Dedifferentiated amniotic fluid mesenchymal stem cell (primary cell): Measurements from ENCODE around the gene TIMP1.

ENCODE experiments used
- DNase-seq: peaks from one replicate; pipeline ENCODE4 v3.0.0-alpha.2; 2016; ENCODE audit errors: extremely low spot score

Gene TIMP1

GRCh38 chrX:47573341-47574075, 8.7 kb upstream of the TIMP1 start:
- DNase-seq, result no peak

GRCh38 chrX:47574076-47574546, 8.1 kb upstream of the TIMP1 start:
- no peak for DNase-seq

GRCh38 chrX:47574547-47575301, 7.5 kb upstream of the TIMP1 start:
- no peak for DNase-seq

- DNase-seq, result no peak
Observed at GRCh38 chrX:47576021-47576898, 6.0 kb upstream of the TIMP1 start.

GRCh38 chrX:47577424-47577823, 4.8 kb upstream of the TIMP1 start:
- DNase-seq, result no peak

GRCh38 chrX:47577901-47578300, 4.3 kb upstream of the TIMP1 start:
- no peak for DNase-seq

- DNase-seq, result no peak
Observed at GRCh38 chrX:47578692-47579091, 3.5 kb upstream of the TIMP1 start.

- DNase-seq, result no peak
Observed at GRCh38 chrX:47579537-47579936, 2.7 kb upstream of the TIMP1 start.

- no peak for DNase-seq
Observed at GRCh38 chrX:47583240-47583861, 1.1 kb downstream of the TIMP1 start.

- no peak for DNase-seq
Observed at GRCh38 chrX:47584714-47585113, 2.5 kb downstream of the TIMP1 start.

GRCh38 chrX:47585273-47585672, 3.0 kb downstream of the TIMP1 start:
- no peak for DNase-seq

GRCh38 chrX:47586043-47586787, 4.0 kb downstream of the TIMP1 start:
- DNase-seq, result no peak

- DNase-seq, result no peak
Observed at GRCh38 chrX:47587091-47587891, 5.1 kb downstream of the TIMP1 start.

GRCh38 chrX:47587906-47588735, 5.9 kb downstream of the TIMP1 start:
- DNase-seq, result no peak

- no peak for DNase-seq
Observed at GRCh38 chrX:47590984-47591383, 8.7 kb downstream of the TIMP1 start.

- DNase-seq, result no peak
Observed at GRCh38 chrX:47593522-47593921, 11.3 kb downstream of the TIMP1 start.

GRCh38 chrX:47595716-47596251, 13.5 kb downstream of the TIMP1 start:
- DNase-seq, result peak; percentile 48

GRCh38 chrX:47596256-47596655, 14.0 kb downstream of the TIMP1 start:
- no peak for DNase-seq

- DNase-seq, result no peak
Observed at GRCh38 chrX:47597222-47597621, 15.0 kb downstream of the TIMP1 start.
